ENCODE results near the gene DDX20. TPM values are rescaled to one million over a fixed set of nuclear protein-coding genes. Genes with fewer than 3 reads are reported as not detected.

Gene DDX20
- polyA plus RNA-seq, 1 donor from 2014 or later = 26.5 TPM

GRCh38 chr1:111729271-111729921 lies 26.3 kb upstream of the DDX20 start:
- TF ChIP-seq REST (IDR thresholded peaks at IDR 0.05; ENCODE audit: borderline replicate concordance) (no peak), EP300 (conservative IDR thresholded peaks at IDR 0.05; ENCODE audit: poor library complexity, severe bottlenecking) (no peak), RAD21 (conservative IDR thresholded peaks at IDR 0.05) (no peak), EZH2 (IDR thresholded peaks at IDR 0.05; ENCODE audit: borderline replicate concordance, insufficient read depth, low read length, poor library complexity, severe bottlenecking) (no peak), POLR2AphosphoS5 (IDR thresholded peaks at IDR 0.05) (no peak), MXI1 (conservative IDR thresholded peaks at IDR 0.05; ENCODE audit: poor library complexity, severe bottlenecking) (no peak), SMC3 (conservative IDR thresholded peaks at IDR 0.05; ENCODE audit: poor library complexity) (no peak), TAF1 (IDR thresholded peaks at IDR 0.05; ENCODE audit: low read depth) (no peak), CTCF (IDR thresholded peaks at IDR 0.05; ENCODE audit: poor library complexity, severe bottlenecking) (no peak)
- no peaks in the 10 kb centered on the region for H3K36me3 ChIP-seq (ENCODE audit: insufficient read depth, low read length)
- no peak overlapping the region for H3K27ac ChIP-seq (ENCODE audit: low read length)
- no peak overlapping the region for H2AFZ ChIP-seq (ENCODE audit: low read depth, low read length)
- no peaks in the 10 kb centered on the region for H3K27me3 ChIP-seq (ENCODE audit: insufficient read depth, low read depth, low read length)
- H3K4me2 ChIP-seq (ENCODE audit: low read length) = no peak overlapping the region
- no peaks in the 10 kb centered on the region for H3K79me2 ChIP-seq (replicated peaks; ENCODE audit: insufficient read depth, low read length)
- H3K4me3 ChIP-seq (ENCODE audit: low read length) = no peak overlapping the region
- no peaks in the 10 kb centered on the region for H4K20me1 ChIP-seq (ENCODE audit: insufficient read depth)
- H3K9ac ChIP-seq (ENCODE audit: low read length) = no peak overlapping the region
- H3K9me3 ChIP-seq (ENCODE audit: low read length) = no peaks in the 10 kb centered on the region
- no peaks in the 10 kb centered on the region for H3F3A ChIP-seq (ENCODE audit: insufficient read depth, low read length, poor library complexity, severe bottlenecking)
- no peaks in the 10 kb centered on the region for H3K9me2 ChIP-seq (ENCODE audit: insufficient read depth, low read length)

- H3K36me3 ChIP-seq (ENCODE audit: insufficient read depth, low read length) = no peaks in the 10 kb centered on the region
- no peak overlapping the region for H3K9ac ChIP-seq (ENCODE audit: low read length)
- H3K9me3 ChIP-seq (ENCODE audit: low read length) = no peaks in the 10 kb centered on the region
- no peaks in the 10 kb centered on the region for H3K27me3 ChIP-seq (ENCODE audit: insufficient read depth, low read depth, low read length)
- H3K4me2 ChIP-seq (ENCODE audit: low read length) = no peak overlapping the region
- TF ChIP-seq CTCF (IDR thresholded peaks at IDR 0.05; ENCODE audit: poor library complexity, severe bottlenecking) (no peak), TAF1 (IDR thresholded peaks at IDR 0.05; ENCODE audit: low read depth) (no peak), EP300 (conservative IDR thresholded peaks at IDR 0.05; ENCODE audit: poor library complexity, severe bottlenecking) (no peak), EZH2 (IDR thresholded peaks at IDR 0.05; ENCODE audit: borderline replicate concordance, insufficient read depth, low read length, poor library complexity, severe bottlenecking) (no peak), POLR2AphosphoS5 (IDR thresholded peaks at IDR 0.05) (no peak), REST (IDR thresholded peaks at IDR 0.05; ENCODE audit: borderline replicate concordance) (no peak), RAD21 (conservative IDR thresholded peaks at IDR 0.05) (no peak), SMC3 (conservative IDR thresholded peaks at IDR 0.05; ENCODE audit: poor library complexity) (no peak), MXI1 (conservative IDR thresholded peaks at IDR 0.05; ENCODE audit: poor library complexity, severe bottlenecking) (no peak)
- H3F3A ChIP-seq (ENCODE audit: insufficient read depth, low read length, poor library complexity, severe bottlenecking) = no peaks in the 10 kb centered on the region
- no peak overlapping the region for H3K27ac ChIP-seq (ENCODE audit: low read length)
- H3K79me2 ChIP-seq (replicated peaks; ENCODE audit: insufficient read depth, low read length) = no peaks in the 10 kb centered on the region
- H3K4me3 ChIP-seq (ENCODE audit: low read length) = no peak overlapping the region
- H3K9me2 ChIP-seq (ENCODE audit: insufficient read depth, low read length) = no peaks in the 10 kb centered on the region
- no peaks in the 10 kb centered on the region for H4K20me1 ChIP-seq (ENCODE audit: insufficient read depth)
- H2AFZ ChIP-seq (ENCODE audit: low read depth, low read length) = no peak overlapping the region
These were observed 25.6 kb upstream of the DDX20 start for GRCh38 chr1:111729946-111730681.

All from neural cell (in vitro differentiated cells).